Body of pancreas (tissue), 4 donors: ENCODE data around the gene ZNF579.

Source experiments
- POLR2A ChIP-seq, 3 donors: fragments of 450-650 bp; IDR thresholded peaks; one replicate each; pipeline ENCODE4 v1.6.1; 2016; ENCODE audit warnings: antibody characterized with exemption in 3 of 3, mild to moderate bottlenecking in 2 of 3
- TF ChIP-seq, protein P1 (sequence below), 7 experiments: fragments of 450-650 bp in 4 of 7; fragments of 200-600 bp in 3 of 7; sonication (generic) in 3 of 7; IDR thresholded peaks; one replicate each; pipeline ENCODE4 v1.5.1; 2016 to 2019; ENCODE audit warnings: antibody characterized with exemption in 7 of 7

DNA sequence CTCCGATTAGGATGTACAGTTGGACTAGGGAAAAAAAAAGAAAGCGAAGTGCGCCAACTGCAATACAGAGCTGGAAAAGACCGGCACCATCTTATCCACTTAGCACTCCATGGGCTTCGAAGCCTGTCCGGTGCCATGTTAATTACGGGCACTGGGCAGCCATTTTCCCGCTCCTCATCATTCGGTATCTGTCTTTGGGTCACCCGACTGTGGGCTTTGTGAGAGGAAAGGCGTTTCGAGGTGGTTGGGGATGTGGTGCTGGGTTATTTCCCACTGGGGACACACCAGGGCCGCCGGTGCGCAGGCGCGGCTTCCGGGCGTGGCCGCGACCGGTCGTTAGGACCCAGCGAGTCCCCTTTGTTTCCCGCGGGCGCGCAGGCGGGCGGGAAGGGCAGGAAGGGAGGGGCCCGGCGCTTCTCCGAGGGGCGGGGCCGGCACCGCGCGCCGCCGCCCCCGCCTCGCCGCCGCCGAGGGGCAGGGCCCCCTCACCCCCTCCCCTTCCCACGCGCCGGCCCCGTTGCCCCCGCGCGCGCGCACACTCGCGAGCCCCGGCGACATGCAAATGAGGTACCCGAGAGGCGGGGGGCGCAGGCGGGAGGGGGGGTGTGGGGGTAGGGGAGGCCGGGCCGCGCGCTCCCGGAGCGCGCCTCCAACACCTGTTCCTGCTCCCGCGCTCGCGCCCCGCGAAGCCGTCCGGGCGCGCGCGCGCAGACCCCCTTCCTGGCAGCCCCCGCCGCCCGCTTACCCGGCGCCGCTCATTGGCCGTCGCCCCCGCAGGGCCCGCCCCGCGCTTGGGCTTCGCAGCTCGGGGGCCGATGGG, 19.4 kb upstream of the ZNF579 start, which contains the start of gene ZNF524:
- TF ChIP-seq, protein P1, sequence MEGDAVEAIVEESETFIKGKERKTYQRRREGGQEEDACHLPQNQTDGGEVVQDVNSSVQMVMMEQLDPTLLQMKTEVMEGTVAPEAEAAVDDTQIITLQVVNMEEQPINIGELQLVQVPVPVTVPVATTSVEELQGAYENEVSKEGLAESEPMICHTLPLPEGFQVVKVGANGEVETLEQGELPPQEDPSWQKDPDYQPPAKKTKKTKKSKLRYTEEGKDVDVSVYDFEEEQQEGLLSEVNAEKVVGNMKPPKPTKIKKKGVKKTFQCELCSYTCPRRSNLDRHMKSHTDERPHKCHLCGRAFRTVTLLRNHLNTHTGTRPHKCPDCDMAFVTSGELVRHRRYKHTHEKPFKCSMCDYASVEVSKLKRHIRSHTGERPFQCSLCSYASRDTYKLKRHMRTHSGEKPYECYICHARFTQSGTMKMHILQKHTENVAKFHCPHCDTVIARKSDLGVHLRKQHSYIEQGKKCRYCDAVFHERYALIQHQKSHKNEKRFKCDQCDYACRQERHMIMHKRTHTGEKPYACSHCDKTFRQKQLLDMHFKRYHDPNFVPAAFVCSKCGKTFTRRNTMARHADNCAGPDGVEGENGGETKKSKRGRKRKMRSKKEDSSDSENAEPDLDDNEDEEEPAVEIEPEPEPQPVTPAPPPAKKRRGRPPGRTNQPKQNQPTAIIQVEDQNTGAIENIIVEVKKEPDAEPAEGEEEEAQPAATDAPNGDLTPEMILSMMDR (IDR thresholded peaks at IDR 0.05), result no peak
- TF ChIP-seq POLR2A (IDR thresholded peaks at IDR 0.05), result no peak
